RWPE1 (cell line): Measurements from ENCODE around the gene ARID1B.

Experiments used
- CTCF ChIA-PET: fragments of 350-600 bp; sonication (Branson Sonifier 250); formaldehyde crosslinking; extraction: SDS; loops from one replicate; lab custom pipeline; 2021; lab: Yijun Ruan, JAX
- POLR2A ChIA-PET: fragments of 400-600 bp; formaldehyde crosslinking; extraction: SDS; loops from one replicate; lab custom pipeline; 2020; ENCODE audit warnings: antibody characterized with exemption; ENCODE audit not compliant: low non-redundant PET; lab: Yijun Ruan, JAX
- DNase-seq: peaks from one replicate; pipeline ENCODE4 v3.0.0; 2012; ENCODE audit warnings: low spot score
- H3K27ac ChIP-seq: fragments of 450-650 bp; 2 replicates; pipeline ENCODE4 v1.5.1; 2017
- CTCF ChIP-seq: fragments of 450-650 bp; conservative IDR thresholded peaks from 2 replicates; pipeline ENCODE4 v1.5.1; 2017; ENCODE audit warnings: low read depth, mild to moderate bottlenecking

Gene ARID1B

GRCh38 chr6:156931283-156931682 is 154.1 kb downstream of the ARID1B start:
- POLR2A ChIA-PET: interaction anchor here (0.6 kb wide), 1 partner anchor 128 kb away, joined by 4 read pairs; no protein-coding TSS in a partner anchor
- no peak overlapping the region for H3K27ac ChIP-seq
- DNase-seq: no peak
- CTCF ChIA-PET: no interaction called here
- TF ChIP-seq CTCF: no peak

GRCh38 chr6:156933201-156934068 is 156.3 kb downstream of the ARID1B start:
- CTCF ChIA-PET: interaction anchor here (0.5 to 1.0 kb wide), 4 partner anchors 16 to 582 kb away, joined by 3 read pairs; no protein-coding TSS in a partner anchor
- H3K27ac ChIP-seq: no peak overlapping the region
- POLR2A ChIA-PET: no interaction called here
- DNase-seq: no peak
- no peak for TF ChIP-seq CTCF

- TF ChIP-seq CTCF: no peak
- DNase-seq: no peak
- ChIA-PET CTCF (interaction anchor here (0.6 to 1.0 kb wide), 2 partner anchors 15 to 106 kb away, joined by 3 read pairs; no protein-coding TSS in a partner anchor), POLR2A (no interaction called here)
- H3K27ac ChIP-seq: no peak overlapping the region
Measured at GRCh38 chr6:156934069-156934460, 156.9 kb downstream of the ARID1B start.

GRCh38 chr6:156935000-156935399 is 157.8 kb downstream of the ARID1B start:
- DNase-seq: no peak
- no peak for TF ChIP-seq CTCF
- CTCF ChIA-PET: interaction anchor here (0.6 kb wide), 1 partner anchor 88 kb away, joined by 5 read pairs; no protein-coding TSS in a partner anchor
- H3K27ac ChIP-seq: no peak overlapping the region
- POLR2A ChIA-PET: no interaction called here

GRCh38 chr6:156938143-156938542 is 161.0 kb downstream of the ARID1B start:
- POLR2A ChIA-PET: no interaction called here
- no peak overlapping the region for H3K27ac ChIP-seq
- CTCF ChIA-PET: no interaction called here
- DNase-seq: no peak
- TF ChIP-seq CTCF: no peak

GRCh38 chr6:156940221-156940620 is 163.0 kb downstream of the ARID1B start:
- ChIA-PET POLR2A (no interaction called here), CTCF (no interaction called here)
- DNase-seq: no peak
- H3K27ac ChIP-seq: no peak overlapping the region
- no peak for TF ChIP-seq CTCF
